Ascending aorta (tissue), 2 donors: ENCODE data around the gene ANXA9. TPM values are rescaled to one million over a fixed set of nuclear protein-coding genes. Genes with fewer than 3 reads are reported as not detected.

Experiments used
- DNase-seq, 2 donors: peaks; one replicate each; pipeline ENCODE4 v3.0.0-alpha.2; 2019; ENCODE audit warnings: low spot score in 2 of 2
- H3K27ac ChIP-seq, 2 donors: fragments of 200-600 bp; sonication (generic); one replicate each; pipeline ENCODE4 v1.5.1; 2016 to 2017; ENCODE audit warnings: mild to moderate bottlenecking in 1 of 2
- H3K27me3 ChIP-seq: fragments of 200-600 bp; sonication (generic); one replicate; pipeline ENCODE4 v1.5.1; 2017
- H3K36me3 ChIP-seq, 2 donors: fragments of 200-600 bp; sonication (generic); one replicate each; pipeline ENCODE4 v1.5.1; 2016
- H3K4me1 ChIP-seq, 2 donors: fragments of 200-600 bp; sonication (generic); one replicate each; pipeline ENCODE4 v1.5.1; 2016 to 2017; ENCODE audit warnings: mild to moderate bottlenecking in 1 of 2
- H3K4me3 ChIP-seq, 2 donors: fragments of 200-600 bp; sonication (generic); one replicate each; pipeline ENCODE4 v1.5.1; 2016 to 2017; ENCODE audit warnings: mild to moderate bottlenecking in 1 of 2
- H3K9me3 ChIP-seq, 2 donors: fragments of 200-600 bp; sonication (generic); one replicate each; pipeline ENCODE4 v1.5.1; 2016
- CTCF ChIP-seq, 3 experiments: fragments of 200-600 bp in 2 of 3; fragments of 450-650 bp in 1 of 3; sonication (generic) in 2 of 3; IDR thresholded peaks; one replicate each; pipeline ENCODE4 v1.5.1; 2016 to 2019; ENCODE audit warnings: antibody characterized with exemption in 3 of 3, mild to moderate bottlenecking in 1 of 3, moderate library complexity in 1 of 3
- intact Hi-C: fragments of 100-400 bp; cut with DNase I; formaldehyde crosslinking; loops from one replicate; pipeline ENCODE4 v1.15.1; 2023
- total RNA-seq: library from RNA; depleted of rRNA; stranded (reverse); fragments of >200 nt; gene quantifications from one replicate; pipeline ENCODE4 v1.1.0, GENCODE V29; 2016

Gene ANXA9
- total RNA-seq, 1 donor from 2014 or later, result not detected

- peak in 1 of 3 experiments; percentile 28 for TF ChIP-seq CTCF (IDR thresholded peaks at IDR 0.05)
- H3K9me3 ChIP-seq, result no peaks in the 10 kb centered on the region
- peak within 1 kb of the TSS; percentile 79 to 99 for H3K4me3 ChIP-seq
- intact Hi-C loops, result loop anchor here (2.0 to 10.0 kb wide), 4 partner anchors 48 to 420 kb away; partner anchors contain the start of genes ARNT, GOLPH3L and SETDB1
- H3K36me3 ChIP-seq, result no peaks in the 10 kb centered on the region
- H3K27me3 ChIP-seq, result no peaks in the 10 kb centered on the region
- peak in 1 of 2 donors; percentile 90 for DNase-seq
- peak within 1 kb of the TSS; percentile 95 to 99 for H3K27ac ChIP-seq
- H3K4me1 ChIP-seq, result peaks cover 18 to 68% of the 10 kb centered on the region in 2 donors
Observed at GRCh38 chr1:150974580-150975478, 7.3 kb upstream of the ANXA9 start, which contains the start of gene CERS2. Gene CERS2, minus strand, starts transcription at chr1:150974835. Its CDS starts 5,745 bp downstream, at chr1:150969090.

GRCh38 chr1:150976401-150976821 is 5.7 kb upstream of the ANXA9 start:
- peak overlapping the region; percentile 95 to 99 for H3K27ac ChIP-seq
- no peaks in the 10 kb centered on the region for H3K36me3 ChIP-seq
- H3K4me1 ChIP-seq, result peaks cover 18 to 53% of the 10 kb centered on the region in 2 donors
- H3K27me3 ChIP-seq, result no peaks in the 10 kb centered on the region
- intact Hi-C loops, result loop anchor here (10.0 kb wide), 2 partner anchors 282 to 422 kb away; partner anchors contain the start of gene GOLPH3L
- H3K4me3 ChIP-seq, result no peak overlapping the region
- no peak for DNase-seq
- H3K9me3 ChIP-seq, result no peaks in the 10 kb centered on the region
- no peak for TF ChIP-seq CTCF (IDR thresholded peaks at IDR 0.05)

- peak overlapping the region; percentile 95 to 99 for H3K27ac ChIP-seq
Observed at GRCh38 chr1:150976879-150977694, 5.0 kb upstream of the ANXA9 start.

DNA sequence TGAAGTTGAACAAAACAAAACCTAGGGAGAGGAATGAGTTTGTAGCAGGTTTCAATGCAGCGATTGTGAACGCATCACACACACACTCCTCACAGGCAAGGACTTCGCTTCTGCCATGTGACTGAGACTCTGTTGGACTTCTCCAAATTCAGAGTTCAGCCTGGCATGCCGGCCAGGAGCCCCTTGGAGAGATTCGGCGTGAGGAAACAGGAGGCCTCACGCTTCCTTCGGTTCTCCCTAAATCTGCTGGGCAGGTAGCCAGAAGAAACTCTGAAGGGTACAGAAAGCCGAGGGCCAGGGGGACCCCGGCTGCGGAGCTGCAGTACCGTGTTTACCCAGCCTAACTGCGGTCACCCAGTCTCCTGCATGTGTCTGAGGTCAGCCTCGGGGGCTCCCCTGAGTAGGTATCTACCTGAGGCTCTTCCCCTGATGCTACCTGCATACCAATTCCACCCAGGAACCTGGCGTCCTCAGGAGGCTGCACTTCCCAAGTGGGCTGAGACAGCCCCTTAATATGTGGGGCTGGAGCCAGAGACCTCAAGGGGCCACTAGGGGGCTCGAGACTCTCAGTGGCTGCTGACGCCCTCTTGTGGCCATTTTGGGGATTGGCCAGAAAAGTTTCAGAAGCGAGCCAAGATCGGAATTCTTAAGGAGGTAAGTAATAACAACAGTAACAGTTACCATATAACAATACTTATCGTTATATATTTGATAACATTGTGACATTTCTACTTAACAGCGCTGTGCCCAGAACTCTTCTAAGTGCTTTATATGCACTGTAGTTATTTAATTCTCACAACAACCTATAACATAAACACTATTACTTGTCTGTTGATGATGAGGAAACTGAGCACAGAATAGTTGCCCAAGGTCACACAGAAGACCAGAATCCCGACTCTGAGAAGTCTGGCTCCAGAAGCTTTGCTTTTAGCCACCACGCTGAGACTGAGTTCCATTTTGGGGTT is 2.7 kb upstream of the ANXA9 start:
- H3K27ac ChIP-seq, result peak overlapping the region; percentile 95 to 99
- intact Hi-C loops, result loop anchor here (2.0 to 10.0 kb wide), 3 partner anchors 17 to 425 kb away; partner anchors contain the start of gene GOLPH3L
- TF ChIP-seq CTCF (IDR thresholded peaks at IDR 0.05), result peak; percentile 99
- DNase-seq, result peak; percentile 42 to 96
- peaks cover 11 to 34% of the 10 kb centered on the region in 2 donors for H3K4me1 ChIP-seq
- H3K4me3 ChIP-seq, result peak overlapping the region in 1 of 2 donors; percentile 50
- H3K9me3 ChIP-seq, result no peaks in the 10 kb centered on the region
- no peaks in the 10 kb centered on the region for H3K27me3 ChIP-seq
- H3K36me3 ChIP-seq, result no peaks in the 10 kb centered on the region

More at GRCh38 chr1:150976879-150977694, 5.0 kb upstream of the ANXA9 start:
- Histone ChIP-seq H3K4me1 (peaks cover 18 to 46% of the 10 kb centered on the region in 2 donors), H3K4me3 (no peak overlapping the region), H3K27me3 (no peaks in the 10 kb centered on the region), H3K36me3 (no peaks in the 10 kb centered on the region), H3K9me3 (no peaks in the 10 kb centered on the region)
- TF ChIP-seq CTCF (IDR thresholded peaks at IDR 0.05), result no peak
- intact Hi-C loops, result loop anchor here (1.0 to 10.0 kb wide), 3 partner anchors 31 to 422 kb away; partner anchors contain the start of genes GOLPH3L and PRUNE1
- DNase-seq, result peak; percentile 90 to 97
